Measurements from ENCODE around the gene RAPH1.
A peak's percentile ranks its signal among the peaks of the same experiment; 100 is the strongest.

RAPH1 gene, protein sequence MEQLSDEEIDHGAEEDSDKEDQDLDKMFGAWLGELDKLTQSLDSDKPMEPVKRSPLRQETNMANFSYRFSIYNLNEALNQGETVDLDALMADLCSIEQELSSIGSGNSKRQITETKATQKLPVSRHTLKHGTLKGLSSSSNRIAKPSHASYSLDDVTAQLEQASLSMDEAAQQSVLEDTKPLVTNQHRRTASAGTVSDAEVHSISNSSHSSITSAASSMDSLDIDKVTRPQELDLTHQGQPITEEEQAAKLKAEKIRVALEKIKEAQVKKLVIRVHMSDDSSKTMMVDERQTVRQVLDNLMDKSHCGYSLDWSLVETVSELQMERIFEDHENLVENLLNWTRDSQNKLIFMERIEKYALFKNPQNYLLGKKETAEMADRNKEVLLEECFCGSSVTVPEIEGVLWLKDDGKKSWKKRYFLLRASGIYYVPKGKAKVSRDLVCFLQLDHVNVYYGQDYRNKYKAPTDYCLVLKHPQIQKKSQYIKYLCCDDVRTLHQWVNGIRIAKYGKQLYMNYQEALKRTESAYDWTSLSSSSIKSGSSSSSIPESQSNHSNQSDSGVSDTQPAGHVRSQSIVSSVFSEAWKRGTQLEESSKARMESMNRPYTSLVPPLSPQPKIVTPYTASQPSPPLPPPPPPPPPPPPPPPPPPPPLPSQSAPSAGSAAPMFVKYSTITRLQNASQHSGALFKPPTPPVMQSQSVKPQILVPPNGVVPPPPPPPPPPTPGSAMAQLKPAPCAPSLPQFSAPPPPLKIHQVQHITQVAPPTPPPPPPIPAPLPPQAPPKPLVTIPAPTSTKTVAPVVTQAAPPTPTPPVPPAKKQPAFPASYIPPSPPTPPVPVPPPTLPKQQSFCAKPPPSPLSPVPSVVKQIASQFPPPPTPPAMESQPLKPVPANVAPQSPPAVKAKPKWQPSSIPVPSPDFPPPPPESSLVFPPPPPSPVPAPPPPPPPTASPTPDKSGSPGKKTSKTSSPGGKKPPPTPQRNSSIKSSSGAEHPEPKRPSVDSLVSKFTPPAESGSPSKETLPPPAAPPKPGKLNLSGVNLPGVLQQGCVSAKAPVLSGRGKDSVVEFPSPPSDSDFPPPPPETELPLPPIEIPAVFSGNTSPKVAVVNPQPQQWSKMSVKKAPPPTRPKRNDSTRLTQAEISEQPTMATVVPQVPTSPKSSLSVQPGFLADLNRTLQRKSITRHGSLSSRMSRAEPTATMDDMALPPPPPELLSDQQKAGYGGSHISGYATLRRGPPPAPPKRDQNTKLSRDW
- 3.2 to 5.0 reads per million in 2 donors for total RNA-seq

DNA sequence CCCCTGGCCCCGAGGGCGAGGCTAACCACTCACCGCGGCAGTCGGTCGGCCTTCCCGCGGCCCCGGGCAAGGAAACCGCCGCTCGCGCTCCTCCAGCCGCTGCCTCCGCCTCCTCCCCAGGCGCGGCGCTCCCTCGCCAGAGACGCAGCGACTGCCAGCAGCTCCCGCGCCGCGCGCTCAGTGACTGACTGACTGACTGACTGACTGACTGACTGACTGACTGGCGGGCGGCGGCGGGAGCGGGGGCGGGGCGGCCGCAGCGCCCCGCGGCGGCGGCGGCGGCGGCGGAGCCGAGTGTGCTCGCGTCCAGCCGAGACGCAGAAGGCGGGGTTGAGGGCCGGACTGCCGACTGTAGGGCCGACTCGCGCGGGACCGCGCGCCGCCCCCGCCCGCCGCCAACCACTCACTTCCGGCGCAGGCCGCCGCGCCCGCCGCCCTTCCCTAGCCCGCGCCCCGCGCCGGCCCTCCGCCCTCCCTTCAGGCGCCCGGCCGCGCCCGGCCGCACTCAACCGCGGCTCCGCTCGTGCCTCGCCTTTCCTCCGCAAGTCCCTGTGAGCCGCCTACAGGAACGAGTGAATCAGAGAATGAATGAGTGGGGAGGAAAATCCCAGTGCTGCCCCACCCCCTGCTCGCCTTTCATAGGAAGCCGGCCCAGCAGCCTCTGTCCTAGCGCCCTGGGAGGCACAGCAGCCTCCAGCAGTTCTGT is at the start of gene RAPH1:
Gene RAPH1 (minus strand): TSS at position 224 of the 706 bp plus-strand sequence. CDS start 39,948 bp downstream, outside the sequence.
- peak; percentile 16 to 71 (median 36) for DNase-seq

DNA sequence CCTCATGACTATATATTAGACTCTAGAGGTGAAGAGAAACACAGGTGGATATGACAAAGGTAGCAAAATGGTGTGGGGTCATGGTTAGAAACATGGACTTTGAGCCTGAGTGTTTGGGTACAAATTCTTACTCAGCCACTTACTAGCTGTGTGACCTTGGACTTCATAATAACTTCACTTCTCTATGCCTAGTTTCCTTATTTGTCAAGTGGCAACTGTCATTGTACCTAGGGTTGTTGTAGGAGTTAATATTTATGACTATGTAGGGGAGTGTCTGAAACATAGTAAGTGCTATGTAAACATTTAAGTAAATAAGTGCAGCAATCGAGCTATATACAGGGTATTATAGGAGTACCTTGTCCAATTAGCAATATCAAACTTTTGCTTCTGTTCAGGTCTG is 49.7 kb upstream of the RAPH1 start:
- DNase-seq, result peak in 1 of 5 experiments; percentile 29

DNA sequence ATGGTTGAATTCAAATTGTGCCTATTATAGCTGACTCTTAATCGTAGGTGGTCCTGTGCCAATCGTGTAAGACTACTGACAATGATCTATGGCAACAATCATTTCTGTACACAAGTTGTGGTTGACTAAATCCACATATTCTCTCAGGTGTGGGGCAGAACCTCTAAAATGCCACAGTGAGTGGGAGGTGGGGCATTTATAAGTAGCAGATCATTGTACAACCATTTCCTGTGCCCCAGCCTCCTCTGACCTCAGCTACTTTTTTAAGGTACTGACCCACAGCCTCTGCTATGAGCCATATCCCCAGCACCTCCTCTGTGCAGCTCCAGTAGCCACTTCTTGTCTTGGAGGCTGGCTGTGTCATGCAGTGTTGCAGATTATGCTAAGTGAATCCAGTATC is 48.6 kb upstream of the RAPH1 start:
- DNase-seq, result peak in 1 of 5 experiments; percentile 88

DNA sequence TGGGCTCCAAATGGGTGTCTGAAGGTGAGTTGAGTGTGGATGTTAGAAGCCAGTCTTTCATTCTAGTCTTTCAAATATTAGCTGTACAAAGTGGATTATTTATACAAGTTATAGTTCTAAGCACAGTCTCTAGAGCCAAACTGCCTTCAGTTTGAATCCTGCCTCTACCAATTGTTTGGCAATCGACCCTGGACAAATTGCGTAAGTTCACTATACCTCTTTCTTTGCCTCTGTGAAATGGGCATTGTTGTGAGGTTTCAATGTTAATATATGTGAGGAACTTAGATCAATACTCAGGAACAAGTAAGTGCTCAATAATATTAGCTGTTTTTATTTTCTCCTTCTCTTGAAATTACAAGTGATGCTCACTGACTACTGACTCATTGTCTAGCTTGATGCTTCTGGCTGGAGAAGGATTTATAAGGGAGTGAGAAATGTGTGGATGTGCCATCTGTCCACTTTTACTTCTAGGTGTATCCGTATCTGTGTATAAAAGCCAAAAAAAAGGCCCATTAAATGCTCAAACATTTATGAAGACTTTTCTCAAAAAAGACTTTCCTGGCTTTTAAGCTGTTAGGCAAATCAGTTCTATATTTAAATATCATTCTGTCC is 48.1 kb upstream of the RAPH1 start:
- no peak for DNase-seq

DNA sequence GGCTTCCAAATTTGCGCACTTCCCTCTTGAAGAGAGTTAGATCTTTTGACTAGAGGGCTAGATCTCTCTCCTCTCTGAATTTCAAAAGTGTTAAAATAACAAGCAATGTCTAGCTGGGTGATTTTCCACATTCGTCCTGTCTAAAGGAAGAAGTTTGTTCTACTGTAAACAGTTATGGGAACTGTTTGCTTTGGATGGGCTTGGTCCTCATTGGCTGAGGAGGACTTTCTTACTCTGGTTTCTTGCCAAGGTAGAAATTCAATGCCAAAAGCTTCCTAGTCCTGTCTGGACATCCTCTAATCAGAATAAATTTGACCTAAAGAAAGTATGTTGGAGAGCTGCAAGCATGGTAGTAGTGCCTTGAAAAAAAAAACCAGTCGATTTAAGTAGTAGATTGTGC is 47.4 kb upstream of the RAPH1 start:
- DNase-seq, result no peak

DNA sequence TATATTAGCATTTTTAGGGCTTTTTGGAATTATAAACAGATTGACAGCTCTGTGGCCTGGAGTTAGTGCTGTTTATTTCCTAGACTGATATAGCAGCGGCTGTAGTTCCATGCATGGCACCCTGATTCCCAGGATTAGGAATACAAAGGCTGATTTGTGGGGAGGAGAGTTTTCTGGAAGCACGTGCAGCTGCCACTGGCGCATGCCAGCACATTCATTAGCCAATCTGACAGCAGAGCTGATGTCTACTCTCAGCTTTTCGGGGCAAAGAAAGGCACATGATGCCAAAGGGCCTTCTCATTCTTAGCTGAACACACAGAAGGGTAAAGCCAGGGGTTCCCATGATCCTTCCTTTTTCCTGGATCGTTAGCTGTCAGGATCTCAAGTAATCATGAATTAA is 45.7 kb upstream of the RAPH1 start:
- DNase-seq, result no peak

DNA sequence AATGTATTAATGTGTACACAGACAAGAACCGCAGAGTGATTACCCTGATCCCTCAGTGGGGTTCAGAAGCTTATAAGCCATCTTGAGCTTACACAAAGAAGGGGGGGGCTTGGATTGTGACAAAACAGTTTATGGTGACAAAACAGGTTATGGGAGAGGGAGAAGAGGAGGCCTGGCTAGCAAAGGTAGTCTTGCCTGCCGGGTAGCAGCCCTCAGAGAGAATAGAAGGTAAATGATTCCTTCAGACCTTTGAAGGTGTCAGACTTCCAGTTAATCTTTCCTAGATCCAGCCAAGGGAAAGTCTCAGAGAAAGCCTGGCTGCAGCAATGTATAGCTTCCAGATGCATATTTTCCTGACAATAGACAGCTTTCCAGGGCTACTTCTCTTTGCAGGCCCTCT is 44.6 kb upstream of the RAPH1 start:
- peak in 1 of 5 experiments; percentile 14 for DNase-seq

DNA sequence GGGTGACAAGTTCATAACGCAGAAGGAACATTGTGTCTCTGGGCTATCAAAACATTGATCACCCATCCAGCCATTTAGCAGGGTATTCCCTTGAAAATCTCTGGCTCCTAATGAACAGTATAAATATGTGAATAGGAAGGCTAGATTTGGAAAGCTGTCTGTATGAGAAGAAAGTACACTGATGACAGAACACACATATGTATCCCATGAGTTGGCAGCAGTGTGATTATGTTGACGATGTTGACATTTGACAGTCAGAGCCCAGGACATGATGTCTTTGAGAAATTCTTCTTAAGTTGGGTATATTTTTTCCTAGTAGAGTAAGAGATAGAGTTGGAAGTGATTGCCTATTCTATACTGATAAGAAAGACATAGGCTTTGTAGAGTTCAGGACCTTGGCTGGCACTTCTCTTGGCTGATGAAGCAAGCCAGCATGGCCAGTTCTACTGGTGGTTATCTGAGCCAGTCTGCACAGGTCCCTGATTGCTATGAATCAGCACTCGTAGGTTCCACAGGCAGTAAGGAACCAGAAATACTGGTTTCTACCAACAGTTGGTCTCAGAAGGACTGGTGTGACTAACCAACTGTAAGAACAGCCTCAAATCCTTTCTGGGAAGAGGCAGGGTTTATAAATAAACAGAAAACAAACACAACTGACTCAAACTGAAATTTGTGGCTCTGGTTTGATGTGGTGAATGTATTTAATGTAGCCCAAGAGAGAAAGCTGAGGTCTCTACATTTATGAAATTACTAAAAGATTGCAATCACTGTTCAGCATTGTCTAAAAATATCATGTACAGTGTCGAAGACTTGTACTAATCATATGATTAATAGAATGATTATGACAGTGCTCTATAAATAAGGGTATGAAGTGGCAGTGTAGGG is 43.9 kb upstream of the RAPH1 start:
- peak in 2 of 5 experiments; percentile 25 to 97 for DNase-seq

DNA sequence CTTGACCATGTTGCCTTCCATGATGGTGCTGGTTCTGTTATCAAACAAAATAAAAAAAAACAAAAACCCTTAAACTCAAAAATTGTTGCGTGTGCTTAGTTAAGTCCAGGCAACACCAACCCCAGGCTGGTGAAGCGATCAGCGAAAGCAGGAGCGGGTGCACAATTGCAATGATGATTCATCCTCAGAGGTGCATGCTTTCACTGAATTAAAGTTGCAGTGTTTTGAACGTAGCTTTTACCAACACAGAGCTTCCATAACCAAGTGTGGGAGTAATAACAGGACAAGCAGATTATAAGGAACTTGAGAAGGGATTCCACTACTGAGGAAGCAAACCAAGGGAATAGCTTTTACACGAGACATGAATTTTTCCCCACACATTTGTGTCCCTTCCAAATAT is 39.7 kb upstream of the RAPH1 start:
- no peak for DNase-seq

DNA sequence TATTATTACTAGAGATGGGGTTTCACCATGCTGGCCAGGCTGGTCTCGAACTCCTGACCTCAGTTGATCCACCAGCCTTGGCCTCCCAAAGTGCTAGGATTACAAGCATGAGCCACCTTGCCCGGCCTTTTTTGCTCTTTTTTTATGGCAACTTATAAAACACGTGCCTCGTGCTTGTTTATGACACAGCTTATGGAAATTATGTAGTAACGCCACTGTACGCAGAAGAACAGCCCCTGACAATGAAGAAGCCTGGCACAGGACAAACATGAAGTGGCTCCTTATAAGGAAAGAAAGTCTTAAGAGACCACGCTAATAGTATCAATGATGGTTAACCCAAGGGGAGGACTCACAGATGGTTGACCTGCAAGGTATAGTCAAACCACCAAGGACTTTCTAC is 37.2 kb upstream of the RAPH1 start:
- no peak for DNase-seq

DNA sequence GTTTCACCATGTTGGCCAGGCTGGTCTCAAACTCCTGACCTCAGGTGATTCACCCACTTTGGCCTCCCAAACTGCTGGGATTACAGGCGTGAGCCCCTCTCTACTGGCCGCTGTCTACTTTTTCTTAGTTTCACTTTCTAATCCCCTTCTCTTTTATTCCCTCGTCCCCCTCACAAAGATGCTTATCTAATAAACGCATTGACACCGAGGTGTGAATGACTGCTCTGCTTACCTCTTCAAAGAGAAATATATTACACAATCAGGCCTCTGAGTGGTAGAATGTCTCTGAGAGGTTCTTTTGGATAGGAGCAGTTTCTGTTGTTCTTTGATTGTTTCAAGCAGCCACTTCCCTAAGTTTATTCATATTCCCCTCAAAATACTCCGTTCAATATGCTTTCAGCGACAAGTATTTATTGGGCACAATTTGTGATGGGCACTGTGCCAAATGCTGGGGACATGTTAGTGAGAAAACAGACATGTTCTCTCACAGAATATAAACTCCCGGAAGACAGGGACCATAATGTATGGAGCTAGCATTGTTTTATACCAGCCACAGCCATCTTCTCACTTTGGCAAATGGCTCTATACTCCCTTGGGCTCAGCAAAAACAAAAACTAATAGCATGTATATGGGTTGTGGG is 34.7 kb upstream of the RAPH1 start:
- peak in 2 of 5 experiments; percentile 44 to 48 for DNase-seq

DNA sequence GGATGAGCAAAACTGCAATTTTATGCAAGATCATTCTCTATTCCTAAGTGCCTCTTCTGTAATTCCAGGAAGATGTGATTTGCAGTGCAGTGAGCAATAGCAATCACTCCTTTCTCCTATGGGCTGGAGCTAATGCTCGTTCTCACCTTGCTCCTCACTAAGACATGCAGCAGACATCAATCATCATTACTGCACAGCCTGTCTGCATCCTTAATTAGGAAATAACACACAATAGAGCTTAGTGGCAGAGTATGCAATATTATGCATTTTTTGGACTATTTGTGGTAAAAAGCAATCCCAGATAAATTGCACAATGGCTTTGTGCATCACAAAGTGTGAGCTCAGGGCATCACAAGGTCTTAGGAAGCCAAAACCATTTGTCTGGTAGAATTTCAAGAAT is 32.6 kb upstream of the RAPH1 start:
- DNase-seq, result no peak

DNA sequence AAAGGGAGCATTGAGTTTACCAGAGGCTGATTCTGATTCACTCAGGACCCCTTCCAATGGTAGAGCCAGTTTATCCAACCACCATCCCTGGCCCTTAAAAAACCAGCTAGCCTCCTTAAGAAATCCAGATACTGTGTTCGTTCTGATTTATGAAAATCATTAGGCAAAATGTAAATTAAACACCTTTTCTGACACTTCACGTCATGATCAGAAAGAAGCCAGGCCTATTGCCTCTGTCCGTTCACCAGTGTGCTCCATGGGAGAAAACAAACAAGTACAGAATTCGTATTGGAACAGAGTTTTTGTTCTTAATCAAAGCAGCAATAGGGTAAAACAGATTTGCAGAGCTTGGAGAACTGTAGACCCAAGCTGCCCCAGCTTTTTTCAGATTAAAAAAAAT is 31.1 kb upstream of the RAPH1 start:
- DNase-seq, result no peak

DNA sequence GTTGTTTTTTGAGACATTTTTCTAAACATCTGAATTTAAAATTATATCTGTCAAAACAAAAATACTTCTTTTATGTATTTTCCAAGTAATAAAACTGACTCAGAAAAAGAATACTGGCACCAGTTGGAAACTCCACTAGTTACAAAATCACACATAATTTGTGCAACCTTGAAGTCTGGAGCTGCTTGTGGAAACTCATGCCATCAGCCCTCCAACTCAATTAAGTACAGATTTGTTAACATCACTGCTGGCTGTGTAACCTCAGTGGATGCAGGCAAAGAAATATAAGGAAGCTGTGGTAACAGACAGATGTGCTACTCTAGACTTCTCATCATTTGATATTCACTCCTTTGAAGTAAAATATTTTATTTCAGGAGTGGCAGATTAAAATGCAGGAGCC is 30.0 kb upstream of the RAPH1 start:
- DNase-seq, result no peak

DNA sequence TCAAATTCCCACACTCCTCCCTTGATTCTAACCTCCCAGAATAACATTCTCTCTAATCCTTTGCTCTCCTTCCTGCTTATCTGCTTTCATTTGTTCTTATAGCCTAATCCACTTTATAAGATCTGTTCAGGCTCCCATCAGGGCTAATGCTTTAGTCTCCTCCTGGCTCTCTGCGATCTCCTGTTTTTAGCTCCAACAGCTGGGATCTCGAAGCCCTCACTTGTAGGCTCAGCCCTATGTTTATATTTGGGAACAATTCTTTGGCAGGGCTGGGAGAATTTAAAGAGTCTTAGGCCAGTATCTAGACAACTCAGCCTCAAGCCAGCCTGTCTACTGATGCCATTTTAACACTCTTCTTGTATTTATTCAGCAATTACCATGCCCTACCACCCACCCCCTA is 27.2 kb upstream of the RAPH1 start:
- no peak for DNase-seq

DNA sequence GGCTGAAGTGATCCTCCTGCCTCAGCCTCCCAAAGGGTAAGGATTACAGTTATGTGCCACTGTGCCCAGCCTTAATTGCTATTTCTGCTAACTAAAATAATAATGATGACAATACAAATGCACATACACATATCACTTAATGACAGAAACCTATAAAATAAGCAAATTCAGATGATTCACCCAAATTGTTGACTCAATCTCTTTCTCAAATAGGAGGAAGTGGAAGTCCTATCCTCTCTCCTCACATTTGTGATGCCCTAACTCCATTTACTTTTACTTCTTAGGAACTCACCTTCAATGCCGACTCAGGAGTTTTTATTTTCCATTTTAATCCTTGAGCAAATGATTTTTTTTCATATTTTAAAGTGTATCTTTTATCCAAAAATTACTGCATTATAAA is 24.5 kb upstream of the RAPH1 start:
- no peak for DNase-seq

DNA sequence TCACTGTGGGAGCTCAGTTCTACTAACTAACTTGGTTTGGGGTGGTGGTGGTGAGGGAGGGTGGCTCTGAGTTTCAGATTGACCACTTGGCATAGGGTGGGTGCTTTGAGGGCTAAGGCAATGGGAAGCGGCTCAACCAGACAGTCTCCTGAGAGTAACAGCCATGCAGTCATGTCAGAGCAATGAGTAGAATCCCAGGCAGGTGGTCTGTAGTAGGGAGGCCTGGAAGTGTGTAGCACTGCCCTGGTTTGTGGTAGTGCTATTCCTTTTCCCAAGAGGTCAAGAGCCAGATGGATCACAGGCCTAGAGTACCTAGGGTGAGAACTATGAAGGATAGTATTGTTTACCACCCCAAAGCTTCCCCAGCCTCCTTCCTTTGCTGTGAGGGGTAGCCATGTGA is 18.7 kb upstream of the RAPH1 start:
- DNase-seq, result no peak

DNA sequence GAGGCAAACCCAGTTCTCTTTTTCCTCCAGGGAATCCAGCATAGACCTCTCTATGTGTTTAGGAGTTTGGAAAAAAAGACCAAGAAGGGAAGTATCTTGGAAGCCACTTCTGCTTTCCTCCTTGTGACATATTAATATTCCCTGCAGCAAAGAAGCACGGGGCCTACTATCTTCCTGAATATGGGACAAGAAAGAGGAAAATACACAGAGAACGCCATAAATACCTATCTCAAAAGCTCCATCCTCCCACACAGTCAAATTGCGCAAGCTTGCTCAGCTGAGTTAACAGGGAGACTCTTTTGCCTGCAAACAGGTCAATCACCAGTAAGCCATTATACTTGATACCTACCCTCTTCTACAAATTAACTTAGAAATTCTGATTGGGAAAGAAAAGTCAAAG is 16.7 kb upstream of the RAPH1 start:
- DNase-seq, result no peak

DNA sequence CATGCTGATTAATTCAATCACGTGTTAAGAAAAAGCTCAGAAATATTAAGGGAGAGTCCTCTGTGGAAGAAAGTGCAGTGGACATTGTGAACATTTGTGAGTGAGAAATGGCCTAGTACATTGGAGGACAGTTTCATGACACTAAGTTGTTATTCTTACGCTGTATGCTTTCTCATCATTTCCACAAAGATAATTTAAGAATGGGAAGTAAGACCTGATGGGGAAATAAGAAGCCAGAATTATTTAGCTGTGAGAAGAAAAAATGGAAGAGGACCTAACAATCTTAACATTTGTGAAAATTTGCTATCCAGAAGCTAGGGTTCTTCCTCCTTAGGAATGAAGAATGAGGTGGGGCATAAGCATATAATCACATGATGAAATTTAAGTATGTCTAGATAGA is 15.2 kb upstream of the RAPH1 start:
- no peak for DNase-seq

DNA sequence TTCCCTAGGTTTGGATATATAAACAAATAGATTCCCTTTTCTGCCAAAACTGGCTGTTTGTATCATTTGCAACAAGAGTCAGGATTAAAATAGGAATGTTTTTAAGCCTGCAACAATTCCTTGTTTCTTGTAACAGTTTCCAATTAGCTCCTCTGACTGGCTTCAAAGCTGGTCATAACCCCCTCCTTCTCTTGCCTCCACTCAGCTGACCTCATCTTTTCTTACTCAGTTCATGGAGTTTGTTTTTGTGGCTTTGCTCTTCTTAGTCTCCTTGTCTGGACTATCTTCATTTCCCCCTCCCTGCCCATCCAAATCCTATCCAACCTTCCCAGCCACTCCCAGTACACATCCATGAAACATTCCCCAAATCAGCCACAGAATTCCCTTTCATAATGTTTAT is 14.3 kb upstream of the RAPH1 start:
- DNase-seq, result no peak

All from T-helper 2 cell (primary cell).